GM21447 (cell line): Measurements from ENCODE around the gene UPF1.
"Not testable (repeated sequence)": the region's sequence is repeated elsewhere in the genome, so short reads cannot be mapped to it uniquely, and the experiment has no call there.

Source experiments
- ATAC-seq: cut with Tn5 transposase; IDR thresholded peaks from one replicate; pipeline ENCODE4 v1.9.1; 2021; ENCODE audit not compliant: unreplicated experiment

Gene UPF1

GRCh38 chr19:18798384-18799352, 33.1 kb upstream of the UPF1 start:
- no peak for ATAC-seq

DNA sequence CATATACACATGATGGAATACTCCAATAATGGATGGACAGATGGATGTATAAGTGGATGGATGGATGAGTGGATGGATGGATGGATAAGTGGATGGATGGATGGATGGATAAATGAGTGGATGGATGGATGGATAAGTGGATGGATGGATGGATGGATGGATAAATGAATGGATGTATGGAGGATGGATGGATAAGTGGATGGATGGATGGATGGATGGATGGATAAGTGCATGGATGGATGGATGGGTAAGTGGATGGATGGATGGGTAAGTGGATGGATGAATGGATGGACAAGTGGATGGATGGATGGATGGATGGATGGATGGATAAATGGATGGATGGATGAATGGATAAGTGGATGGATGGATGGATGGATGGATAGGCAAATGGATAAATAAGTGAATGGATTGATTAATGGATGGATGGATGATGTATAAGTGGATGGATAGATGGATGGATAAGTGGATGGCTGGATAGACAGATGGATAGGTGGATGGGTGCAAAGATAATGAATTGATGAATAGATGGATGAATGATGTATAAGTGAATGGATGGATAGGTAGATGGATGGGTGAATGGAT, 32.3 kb upstream of the UPF1 start:
- ATAC-seq: no peak

DNA sequence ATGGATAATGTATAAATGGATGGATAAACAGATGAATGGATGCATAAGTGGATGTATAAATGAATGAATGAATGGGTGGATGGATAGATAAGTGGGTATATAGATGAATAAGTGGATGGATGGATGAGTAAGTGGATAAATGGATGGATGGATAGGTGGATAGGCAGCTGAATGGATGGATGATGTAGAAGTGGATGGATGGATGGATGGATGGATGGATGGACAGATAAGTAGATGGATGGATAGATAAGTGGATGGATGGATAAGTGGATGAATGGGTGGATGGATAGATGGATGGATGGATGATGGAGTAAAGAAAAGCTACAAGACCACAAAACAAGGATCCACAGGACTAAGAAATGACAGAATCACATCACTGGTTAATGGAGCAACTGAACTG, 31.7 kb upstream of the UPF1 start:
- no peak for ATAC-seq

- ATAC-seq: no peak
Measured at GRCh38 chr19:18800636-18801035, 31.1 kb upstream of the UPF1 start.

DNA sequence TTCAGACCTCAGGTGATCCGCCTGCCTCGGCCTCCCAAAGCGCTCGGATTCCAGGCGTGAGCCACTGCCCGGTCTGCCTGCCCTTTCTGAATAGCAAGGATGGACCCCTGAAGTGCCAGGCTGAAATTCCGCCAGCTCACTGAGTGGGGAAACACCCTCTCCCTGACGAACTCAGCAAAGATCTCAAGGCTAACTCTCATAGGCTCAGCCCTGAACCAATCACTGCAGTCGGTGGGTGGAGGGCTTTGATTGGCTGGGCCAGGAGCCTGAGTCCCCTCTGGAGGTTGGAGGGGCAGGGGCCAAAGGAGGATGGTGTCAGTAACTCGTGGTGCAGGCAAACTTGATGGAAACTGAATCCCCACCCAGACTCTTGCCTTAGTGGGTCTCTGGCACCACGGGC, 29.4 kb upstream of the UPF1 start:
- no peak for ATAC-seq

- ATAC-seq: no peak
Measured at GRCh38 chr19:18803550-18804138, 28.1 kb upstream of the UPF1 start.

DNA sequence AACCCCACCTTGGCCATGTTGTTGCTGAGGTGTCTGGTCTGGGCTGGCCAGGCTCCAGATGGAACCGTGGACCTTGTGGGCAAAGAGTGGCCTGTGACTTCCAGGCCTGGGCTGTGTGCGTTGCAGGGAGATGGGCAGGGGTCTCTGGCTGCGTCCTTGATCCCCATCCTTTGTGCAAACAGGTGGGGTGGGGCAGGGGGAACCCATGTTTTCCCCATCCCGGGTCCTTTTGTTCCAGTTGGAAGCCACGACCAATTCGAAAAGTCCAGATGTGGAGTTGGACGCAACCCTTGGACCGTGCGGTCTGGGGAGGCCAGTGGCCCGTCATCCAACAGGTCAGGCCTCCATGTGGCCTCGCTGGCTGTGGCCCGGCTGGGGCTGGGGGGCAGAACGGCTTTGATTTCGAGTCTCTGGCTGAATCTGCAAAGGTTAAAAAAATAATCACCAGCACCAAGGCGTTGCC, 27.6 kb upstream of the UPF1 start:
- no peak for ATAC-seq

GRCh38 chr19:18804643-18805042, 27.1 kb upstream of the UPF1 start:
- no peak for ATAC-seq

- no peak for ATAC-seq
Measured at GRCh38 chr19:18807861-18808331, 23.9 kb upstream of the UPF1 start.

DNA sequence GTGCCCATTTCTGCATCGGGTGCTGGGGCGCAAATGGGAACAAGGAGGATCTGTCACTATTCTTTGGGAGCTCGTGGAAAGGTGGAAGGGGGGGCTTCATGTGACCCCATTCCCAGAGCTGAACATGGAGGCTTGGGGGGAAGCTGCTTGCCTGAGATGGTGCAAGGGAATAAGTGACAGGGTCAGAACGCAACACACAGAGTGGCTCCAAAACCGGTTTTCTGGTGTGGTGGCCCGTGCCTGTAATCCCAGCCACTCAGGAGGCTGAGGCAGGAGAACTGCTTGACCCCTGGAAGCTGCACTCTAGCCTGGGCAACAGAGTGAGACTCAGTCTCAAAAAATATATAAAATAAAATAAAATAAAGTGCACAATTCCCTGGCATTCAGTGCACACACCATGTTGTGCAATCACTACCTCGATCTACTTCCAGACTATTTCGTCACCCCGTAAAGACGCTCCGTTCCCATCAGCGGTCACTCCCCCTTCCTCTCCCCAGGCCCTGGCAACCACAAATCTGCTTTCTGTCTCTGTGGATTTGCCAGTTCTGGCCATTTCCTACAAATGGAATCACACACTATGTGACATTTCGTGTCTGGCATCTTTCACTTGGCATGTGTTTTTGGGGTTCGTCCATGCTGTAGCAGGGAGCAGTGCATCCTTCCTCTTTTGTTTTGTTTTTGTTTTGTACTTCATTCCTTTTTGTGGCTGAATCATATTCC, 22.4 kb upstream of the UPF1 start:
- no peak for ATAC-seq

GRCh38 chr19:18811638-18812037, 20.1 kb upstream of the UPF1 start:
- not testable (repeated sequence) for ATAC-seq

DNA sequence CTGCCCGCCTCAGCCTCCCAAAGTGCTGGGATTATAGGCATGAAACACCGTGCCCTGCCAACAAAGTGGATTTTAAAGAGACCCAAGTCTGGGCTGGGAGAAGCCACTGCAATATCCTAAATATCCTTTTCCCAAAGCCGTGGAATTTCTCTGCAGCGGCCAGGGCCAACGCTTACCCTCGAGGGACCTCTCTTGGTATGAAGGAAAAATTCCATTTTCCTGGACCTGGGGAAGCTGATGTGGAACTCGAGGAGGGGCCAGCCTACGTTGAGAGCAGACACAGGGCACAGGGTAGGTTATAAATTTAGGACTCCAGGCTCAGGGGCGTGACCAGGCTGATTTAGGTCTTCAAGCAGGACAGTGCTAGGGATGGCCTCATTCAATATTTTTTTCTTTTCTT, 17.7 kb upstream of the UPF1 start:
- no peak for ATAC-seq

GRCh38 chr19:18815673-18816072, 16.1 kb upstream of the UPF1 start:
- ATAC-seq: no peak

DNA sequence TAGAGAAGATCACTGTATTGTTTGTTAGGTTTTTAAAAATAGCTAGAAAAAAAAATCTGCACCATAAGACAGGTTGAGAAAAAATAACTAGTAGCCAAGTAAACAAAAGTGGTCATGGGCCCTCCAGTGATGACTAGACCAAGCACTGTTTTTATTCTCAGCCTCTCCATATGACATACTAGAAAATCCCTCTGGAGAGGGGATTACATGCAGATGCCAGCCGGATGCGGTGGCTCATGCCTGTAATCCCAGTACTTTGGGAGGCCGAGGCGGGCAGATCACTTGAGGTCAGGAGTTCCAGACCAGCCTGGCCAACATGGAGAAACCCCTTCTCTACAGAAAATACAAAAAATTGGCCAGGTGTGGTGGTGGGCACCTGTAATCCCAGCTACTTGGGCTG, 15.1 kb upstream of the UPF1 start:
- ATAC-seq: not testable (repeated sequence)

- ATAC-seq: no peak
Measured at GRCh38 chr19:18817574-18817973, 14.2 kb upstream of the UPF1 start.

GRCh38 chr19:18828786-18829185, 3.0 kb upstream of the UPF1 start:
- ATAC-seq: no peak

DNA sequence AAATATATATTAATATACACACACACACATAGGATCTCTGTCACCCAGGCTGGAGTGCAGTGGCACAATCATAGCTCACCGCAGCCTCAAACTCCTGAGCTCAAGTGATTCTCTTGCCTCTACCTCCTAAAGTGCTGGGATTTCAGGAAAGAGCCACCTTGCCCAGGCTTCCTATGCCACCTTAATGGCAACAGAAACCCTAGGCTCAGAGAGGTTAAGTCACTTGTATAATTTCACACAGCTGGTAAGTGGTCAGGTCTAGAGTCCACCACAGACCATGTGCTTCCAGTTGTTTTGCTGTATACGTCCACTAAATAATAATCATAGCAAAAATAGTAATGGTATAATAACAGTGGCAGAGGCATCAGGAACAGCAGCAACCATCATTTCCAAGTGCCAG, 1.3 kb upstream of the UPF1 start:
- no peak for ATAC-seq

DNA sequence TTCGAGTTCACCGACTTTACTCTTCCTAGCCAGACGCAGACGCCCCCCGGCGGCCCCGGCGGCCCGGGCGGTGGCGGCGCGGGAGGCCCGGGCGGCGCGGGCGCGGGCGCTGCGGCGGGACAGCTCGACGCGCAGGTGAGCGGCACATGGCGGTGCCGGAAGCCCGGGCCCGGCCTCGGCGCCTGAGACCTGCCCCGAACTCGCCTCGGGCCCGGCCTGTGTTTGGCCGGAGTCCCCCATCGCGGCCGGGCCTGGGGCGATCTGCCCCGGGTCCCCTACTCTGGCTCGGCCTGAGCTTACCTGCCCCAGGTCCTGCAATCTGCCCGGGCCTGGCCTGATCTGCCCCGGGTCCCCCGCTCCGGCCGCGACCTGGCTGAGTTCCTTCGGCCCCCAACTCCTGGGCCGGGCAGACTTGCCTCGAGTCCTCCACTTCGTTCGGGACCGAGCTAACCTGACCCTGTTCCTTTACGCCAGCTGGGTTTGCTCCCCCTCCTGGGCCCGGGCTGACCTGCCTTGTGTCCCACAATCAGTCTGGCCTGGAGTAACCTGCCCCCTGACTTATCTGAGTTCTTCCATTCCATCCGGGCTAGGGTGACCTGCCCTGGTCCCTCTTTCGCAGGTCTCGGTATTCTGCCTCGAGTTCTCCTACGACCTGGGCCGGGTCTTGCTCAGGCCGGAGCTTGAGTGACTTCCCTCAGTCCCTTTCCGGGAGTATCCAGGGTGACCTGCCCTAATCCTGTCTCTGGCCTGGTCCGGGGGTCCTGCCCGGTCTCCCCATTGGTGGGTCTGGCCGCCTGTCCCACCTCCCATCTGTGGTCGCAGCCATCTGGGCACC, 764 bp downstream of the UPF1 start:
- peak; percentile 33 for ATAC-seq

DNA sequence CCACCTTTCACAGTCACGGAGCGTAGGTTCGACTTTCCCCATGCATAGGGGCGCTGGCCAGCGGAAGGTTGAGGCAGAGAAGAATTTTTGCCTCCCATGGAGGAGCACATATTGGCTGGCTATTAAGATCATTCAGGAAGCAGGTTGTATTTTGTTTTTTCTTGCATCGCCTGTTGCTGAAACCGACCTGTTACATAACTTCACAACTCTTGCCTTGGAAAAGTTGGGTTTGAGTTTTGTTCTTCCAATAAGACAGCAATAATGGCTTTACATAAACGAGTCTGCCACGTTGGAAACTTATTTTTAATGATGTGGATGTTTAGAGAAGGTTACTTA, 1.4 kb downstream of the UPF1 start:
- ATAC-seq: no peak

- no peak for ATAC-seq
Measured at GRCh38 chr19:18833849-18834643, 2.3 kb downstream of the UPF1 start.
